Activated CD4-positive, alpha-beta T cell treated with anti-CD3 and anti-CD28 coated beads, Interleukin-2, amount 50 U/mL, for 4 hours (primary cell): ENCODE results near the gene MC1R.
"Not testable (repeated sequence)": the region's sequence is repeated elsewhere in the genome, so short reads cannot be mapped to it uniquely, and the experiment has no call there.

Source experiments
- DNase-seq, 2 experiments: peaks; one replicate each; pipeline ENCODE4 v3.0.0-alpha.2; 2020

MC1R gene

DNA sequence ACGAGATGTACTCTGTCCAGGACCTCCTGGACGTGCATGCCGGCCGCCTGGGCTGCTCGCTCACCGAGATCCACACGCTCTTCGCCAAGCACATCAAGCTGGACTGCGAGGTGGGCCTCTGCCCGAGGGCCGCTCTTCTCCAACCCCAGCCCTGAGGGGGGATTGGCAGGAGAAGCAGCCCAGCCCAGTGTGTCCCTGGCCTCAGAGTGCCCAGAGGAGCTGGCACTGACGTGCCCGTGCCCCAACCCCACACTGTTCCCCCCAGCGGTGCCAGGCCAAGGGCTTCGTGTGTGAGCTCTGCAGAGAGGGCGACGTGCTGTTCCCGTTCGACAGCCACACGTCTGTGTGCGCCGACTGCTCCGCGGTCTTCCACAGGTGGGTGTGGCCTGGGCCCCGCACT is 45.5 kb downstream of the MC1R start:
- no peak for DNase-seq

DNA sequence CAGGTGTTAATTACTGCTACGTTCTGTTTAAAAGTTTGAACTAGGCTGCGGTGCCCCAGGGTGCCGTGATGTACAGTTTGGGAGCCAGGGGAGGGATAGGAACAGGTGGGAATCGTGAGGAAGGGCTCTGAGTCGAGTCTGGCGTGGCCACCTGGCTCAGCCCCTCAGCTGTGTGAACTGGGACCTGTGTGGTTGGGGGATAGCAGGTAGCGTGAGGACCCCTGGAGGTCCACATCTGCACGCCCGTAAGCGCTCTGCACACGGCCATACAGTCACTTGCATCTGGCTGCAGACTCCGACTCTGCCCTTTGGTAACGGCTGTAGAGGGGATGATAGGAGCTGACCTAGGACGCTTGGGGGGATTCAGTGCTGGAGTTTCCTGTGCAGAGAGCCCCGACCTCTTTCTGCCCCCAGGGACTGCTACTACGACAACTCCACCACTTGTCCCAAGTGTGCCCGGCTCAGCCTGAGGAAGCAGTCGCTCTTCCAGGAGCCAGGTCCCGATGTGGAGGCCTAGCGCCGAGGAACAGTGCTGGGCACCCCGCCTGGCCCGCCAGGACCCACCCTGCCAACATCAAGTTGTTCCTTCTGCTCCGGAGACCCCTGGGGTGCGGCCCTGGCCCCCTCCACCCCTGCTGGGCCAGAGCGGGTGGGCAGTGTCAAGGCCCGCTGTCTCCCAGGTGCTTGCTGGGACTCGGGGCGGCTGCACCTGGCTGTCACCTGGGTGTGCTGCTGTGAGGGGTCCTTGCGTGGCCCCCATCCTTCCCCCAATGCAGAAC is 47.0 kb downstream of the MC1R start:
- DNase-seq, result no peak

DNA sequence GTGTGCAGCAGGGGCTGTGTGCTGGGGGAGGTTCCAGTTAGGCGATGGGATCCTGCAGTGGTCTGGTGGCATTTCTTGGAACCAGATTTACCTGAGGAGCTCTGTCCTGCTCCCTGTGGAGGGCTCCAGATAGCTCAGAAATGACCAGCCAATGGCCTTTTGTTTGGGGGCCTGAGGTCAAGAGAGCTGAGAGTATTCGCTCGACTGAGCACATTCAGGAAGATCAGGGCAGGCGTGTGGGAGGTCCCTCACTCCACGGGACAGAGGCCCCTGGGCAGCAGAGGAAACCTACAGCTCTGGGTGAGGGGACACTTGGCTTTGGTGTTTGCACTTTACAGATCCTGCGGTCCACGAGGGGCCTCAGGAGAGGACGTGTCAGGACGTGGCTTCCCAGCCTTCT is 48.1 kb downstream of the MC1R start:
- no peak for DNase-seq

DNA sequence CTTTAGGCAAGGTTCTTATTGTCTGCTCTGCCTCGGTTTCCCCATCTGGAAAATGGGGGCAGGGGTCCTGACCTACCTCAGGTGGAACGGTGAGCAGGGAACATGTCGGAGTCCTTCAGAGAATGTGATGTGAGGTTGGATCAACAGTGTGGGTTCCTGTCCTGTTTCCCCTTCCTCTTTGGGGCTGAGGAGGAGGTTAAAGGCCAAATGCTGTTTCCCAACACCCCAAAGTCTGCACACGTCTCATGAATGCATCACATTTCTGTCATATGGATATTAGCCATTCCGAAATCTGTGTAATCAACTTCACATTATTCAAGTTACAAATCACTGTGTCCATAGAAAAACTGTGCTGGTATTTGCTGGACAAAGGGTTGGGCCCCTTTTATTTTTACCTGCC is 48.8 kb downstream of the MC1R start:
- not testable (repeated sequence) for DNase-seq

DNA sequence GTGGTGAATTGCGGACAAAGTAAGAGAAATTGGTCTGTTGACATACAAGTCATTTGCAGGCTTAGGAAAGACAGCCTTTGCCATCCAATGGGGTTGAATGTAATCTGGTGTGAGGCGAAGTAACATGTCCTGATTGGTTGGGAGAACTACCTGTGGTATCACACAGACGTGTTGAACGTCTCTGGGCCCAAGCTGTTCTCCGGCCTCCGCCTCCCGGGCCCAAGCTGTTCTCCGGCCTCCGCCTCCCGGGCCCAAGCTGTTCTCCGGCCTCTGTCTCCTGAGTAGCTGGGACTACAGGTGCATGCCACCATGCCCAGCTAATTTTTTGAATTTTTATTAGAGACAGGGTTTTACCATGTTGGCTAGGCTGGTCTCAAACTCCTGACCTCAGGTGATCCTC is 49.4 kb downstream of the MC1R start:
- DNase-seq, result not testable (repeated sequence)

DNA sequence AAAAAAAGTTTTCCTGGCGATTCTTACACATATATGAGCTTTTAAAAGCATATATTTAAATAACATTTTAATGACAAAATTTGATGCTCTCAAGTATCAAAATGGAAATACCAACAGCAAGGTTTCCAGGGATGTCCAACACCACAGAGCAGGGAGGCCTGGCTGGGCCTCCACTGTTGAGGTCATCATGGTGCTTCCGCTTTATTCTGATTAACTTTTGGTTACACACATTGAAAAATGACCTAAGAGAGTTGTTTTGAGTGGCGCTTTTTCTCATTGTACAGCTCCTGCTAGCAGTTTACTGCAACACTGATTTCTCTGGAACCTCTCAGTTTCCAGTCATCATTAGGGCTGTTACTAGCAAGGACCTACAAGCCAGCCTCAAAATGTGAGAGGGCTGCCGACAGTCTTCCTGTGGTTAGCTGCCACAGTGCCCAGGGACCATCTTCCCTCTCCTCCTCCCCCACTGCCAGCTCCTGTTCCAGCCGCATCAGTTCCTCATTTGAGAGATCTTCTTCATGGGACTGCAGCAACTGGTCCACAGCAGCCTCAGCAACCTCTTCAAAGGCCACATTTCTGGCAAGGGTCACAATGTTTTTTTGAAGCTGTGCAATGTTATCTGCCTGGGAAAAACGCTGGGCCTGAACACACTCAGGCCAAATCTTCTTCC is 51.2 kb downstream of the MC1R start:
- no peak for DNase-seq
